Neural crest cell (in vitro differentiated cells): ENCODE data around the gene GNG7. TPM values are rescaled to one million over a fixed set of nuclear protein-coding genes. Genes with fewer than 3 reads are reported as not detected.

Experiments
- DNase-seq: peaks from one replicate; pipeline ENCODE4 v3.0.0; 2021; ENCODE audit warnings: low read depth, mixed read lengths, low spot score
- H3K27ac Mint-ChIP-seq: one replicate; pipeline ENCODE4 v1.8.0; 2021; ENCODE audit warnings: mild to moderate bottlenecking, mixed read lengths; ENCODE audit not compliant: unreplicated experiment
- H3K27me3 Mint-ChIP-seq: 2 replicates; pipeline ENCODE4 v1.8.0; 2021; ENCODE audit warnings: low read depth, mild to moderate bottlenecking, mixed read lengths
- H3K36me3 Mint-ChIP-seq: 2 replicates; pipeline ENCODE4 v1.8.0; 2021; ENCODE audit warnings: low read depth, mild to moderate bottlenecking, mixed read lengths
- H3K4me1 Mint-ChIP-seq: 2 replicates; pipeline ENCODE4 v1.8.0; 2021; ENCODE audit warnings: mixed read lengths
- H3K4me3 Mint-ChIP-seq: one replicate; pipeline ENCODE4 v1.8.0; 2021; ENCODE audit warnings: mild to moderate bottlenecking, mixed read lengths
- H3K9me3 Mint-ChIP-seq: 2 replicates; pipeline ENCODE4 v1.8.0; 2021; ENCODE audit warnings: mixed read lengths
- total RNA-seq: library from RNA; stranded (reverse); gene quantifications from 2 replicates; pipeline ENCODE4 v1.2.1, GENCODE V29; 2021
- TF ChIP-seq, protein P1 (sequence below): fragments of 200-600 bp; sonication (generic); conservative IDR thresholded peaks from 2 replicates; pipeline ENCODE4 v1.5.0; 2021; ENCODE audit warnings: antibody characterized with exemption, mild to moderate bottlenecking

The GNG7 gene
- total RNA-seq, 1 donor from 2014 or later, result 13.9 TPM

DNA sequence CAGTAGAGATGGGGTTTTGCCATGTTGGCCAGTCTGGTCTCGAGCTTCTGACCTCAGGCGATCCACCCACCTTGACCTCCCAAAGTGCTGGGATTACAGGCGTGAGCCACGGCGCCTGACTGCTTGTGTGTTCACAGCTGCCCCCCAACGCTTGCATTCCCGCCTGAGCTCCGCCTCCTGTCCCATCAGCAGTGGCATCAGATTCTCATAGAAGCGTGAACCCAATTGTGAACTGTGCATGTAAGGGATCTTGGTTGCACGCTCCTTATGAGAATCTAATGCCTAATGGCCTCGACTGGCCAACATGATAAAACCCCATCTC is 150.7 kb downstream of the GNG7 start:
- Mint-ChIP-seq H3K4me1 (peaks cover 28% of the 10 kb centered on the region), H3K27me3 (no peaks in the 10 kb centered on the region), H3K4me3 (no peak overlapping the region), H3K27ac (no peak overlapping the region), H3K36me3 (no peaks in the 10 kb centered on the region), H3K9me3 (no peaks in the 10 kb centered on the region)
- DNase-seq, result no peak
- TF ChIP-seq, protein P1, sequence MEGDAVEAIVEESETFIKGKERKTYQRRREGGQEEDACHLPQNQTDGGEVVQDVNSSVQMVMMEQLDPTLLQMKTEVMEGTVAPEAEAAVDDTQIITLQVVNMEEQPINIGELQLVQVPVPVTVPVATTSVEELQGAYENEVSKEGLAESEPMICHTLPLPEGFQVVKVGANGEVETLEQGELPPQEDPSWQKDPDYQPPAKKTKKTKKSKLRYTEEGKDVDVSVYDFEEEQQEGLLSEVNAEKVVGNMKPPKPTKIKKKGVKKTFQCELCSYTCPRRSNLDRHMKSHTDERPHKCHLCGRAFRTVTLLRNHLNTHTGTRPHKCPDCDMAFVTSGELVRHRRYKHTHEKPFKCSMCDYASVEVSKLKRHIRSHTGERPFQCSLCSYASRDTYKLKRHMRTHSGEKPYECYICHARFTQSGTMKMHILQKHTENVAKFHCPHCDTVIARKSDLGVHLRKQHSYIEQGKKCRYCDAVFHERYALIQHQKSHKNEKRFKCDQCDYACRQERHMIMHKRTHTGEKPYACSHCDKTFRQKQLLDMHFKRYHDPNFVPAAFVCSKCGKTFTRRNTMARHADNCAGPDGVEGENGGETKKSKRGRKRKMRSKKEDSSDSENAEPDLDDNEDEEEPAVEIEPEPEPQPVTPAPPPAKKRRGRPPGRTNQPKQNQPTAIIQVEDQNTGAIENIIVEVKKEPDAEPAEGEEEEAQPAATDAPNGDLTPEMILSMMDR, result no peak

DNA sequence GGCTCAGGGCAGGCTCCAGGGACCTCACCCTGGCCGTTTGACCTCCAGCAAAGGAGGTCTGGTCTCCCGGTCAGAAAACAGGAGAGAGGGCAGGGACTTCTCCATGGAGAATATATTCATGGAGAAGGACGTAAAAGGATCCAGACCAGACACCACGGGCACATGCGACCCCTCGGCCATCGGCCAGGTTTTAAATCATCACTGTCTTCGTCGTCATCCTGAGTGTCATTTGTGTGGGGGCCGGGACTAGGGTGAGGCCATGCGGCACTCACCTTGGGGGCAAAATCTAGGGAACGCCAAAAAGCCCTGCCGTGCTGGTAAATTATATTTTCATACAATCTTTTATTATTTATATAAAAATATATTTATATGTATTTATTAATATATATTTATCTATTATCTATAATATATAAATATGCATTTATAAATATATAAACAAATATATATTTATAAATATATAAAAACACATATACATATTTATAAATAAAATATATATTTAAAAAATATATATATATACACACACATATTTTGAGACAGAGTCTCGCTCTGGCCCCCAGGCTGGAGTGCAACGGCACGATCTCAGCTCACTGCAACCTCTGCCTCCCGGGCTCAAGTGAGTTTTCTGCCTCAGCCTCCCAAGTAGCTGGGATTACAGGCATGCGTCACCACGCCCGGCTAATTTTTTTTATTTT is 151.2 kb downstream of the GNG7 start:
- Mint-ChIP-seq H3K36me3 (no peaks in the 10 kb centered on the region), H3K27me3 (no peaks in the 10 kb centered on the region), H3K27ac (no peak overlapping the region), H3K4me3 (no peak overlapping the region), H3K4me1 (peaks cover 31% of the 10 kb centered on the region), H3K9me3 (no peaks in the 10 kb centered on the region)
- no peak for DNase-seq
- TF ChIP-seq, protein P1, result no peak

DNA sequence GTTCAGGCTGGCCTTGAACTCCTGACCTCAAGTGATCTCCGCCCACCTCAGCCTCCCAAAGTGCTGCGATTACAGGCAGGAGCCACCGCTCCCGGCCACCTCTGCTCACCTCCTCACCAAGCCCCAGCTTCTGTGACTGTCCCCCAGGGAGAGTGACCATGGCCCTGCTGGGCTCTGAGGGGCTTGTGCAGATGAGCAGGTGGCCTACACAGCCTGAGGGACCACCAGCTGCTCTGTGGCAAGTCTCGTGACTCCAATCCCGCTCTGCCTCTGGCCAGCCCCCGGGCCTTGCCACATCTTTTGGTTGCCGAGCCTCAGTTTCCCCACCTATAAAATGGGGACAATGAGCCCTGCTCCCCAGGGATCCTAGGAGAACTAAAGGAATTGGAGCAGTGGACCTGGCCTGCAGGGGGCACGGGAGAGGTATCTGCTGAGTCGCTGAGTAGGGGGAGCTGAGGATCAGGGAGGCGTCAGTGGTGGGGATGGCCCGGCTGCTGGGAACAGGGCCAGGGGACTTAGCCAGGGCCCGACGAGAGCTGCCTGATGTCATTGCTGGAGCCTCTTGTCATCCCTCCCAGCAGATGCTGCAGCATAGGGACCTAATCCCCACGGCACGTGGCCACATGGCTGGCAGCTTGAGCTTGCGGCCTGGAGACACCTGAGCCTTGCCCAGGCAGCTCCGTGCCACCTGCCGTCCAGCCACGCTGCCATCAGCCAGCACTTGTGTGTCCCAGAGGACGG is 151.9 kb downstream of the GNG7 start:
- TF ChIP-seq, protein P1, result no peak
- no peak for DNase-seq
- Mint-ChIP-seq H3K27me3 (no peaks in the 10 kb centered on the region), H3K4me1 (peaks cover 37% of the 10 kb centered on the region), H3K4me3 (no peak overlapping the region), H3K9me3 (no peaks in the 10 kb centered on the region), H3K36me3 (no peaks in the 10 kb centered on the region), H3K27ac (no peak overlapping the region)

DNA sequence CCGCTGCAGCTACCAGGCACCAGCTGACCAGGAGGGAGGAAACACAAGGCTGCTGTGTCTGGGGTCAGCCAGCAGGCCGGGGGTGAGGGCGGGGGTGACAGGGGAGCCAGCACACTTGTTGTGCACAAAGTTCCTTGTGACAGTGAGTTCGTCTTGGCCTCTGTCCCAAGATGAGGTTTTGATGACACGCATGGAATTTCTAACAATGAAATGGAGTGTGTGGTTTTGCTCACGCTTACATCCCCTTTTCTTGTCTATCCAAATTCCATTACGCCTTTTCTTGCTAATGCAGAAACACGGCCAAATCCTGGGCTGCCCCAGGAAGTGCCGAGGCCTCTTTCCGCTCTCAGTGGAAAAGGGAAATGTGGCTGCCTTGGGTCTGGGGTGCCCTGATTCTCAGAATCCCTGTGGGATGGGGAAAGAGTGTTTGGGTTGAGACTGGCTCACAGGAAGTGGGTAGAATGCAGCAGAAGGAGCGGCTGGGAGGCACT is 152.7 kb downstream of the GNG7 start:
- no peak for DNase-seq
- Mint-ChIP-seq H3K27ac (no peak overlapping the region), H3K36me3 (no peaks in the 10 kb centered on the region), H3K4me3 (no peak overlapping the region), H3K27me3 (no peaks in the 10 kb centered on the region), H3K9me3 (no peaks in the 10 kb centered on the region), H3K4me1 (peaks cover 30% of the 10 kb centered on the region)
- TF ChIP-seq, protein P1, result no peak

DNA sequence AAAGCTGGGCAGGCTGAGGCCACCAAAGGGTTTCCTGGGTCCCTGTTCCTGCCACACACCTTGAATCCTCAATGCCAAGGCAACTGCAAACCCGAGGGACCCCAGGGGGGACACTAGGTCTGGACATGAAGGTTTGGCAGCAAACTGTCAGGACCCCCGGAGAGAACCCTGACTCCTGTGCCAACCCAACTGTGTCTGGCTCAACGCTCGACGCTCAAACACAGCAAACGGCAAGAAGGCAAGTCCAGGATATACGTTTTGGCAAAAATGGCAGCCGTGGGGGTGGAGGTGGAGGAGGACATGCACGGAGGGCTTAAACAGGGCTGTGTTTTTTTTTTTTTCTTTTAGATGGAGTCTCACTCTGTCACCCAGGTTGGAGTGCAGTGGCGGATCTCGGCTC is 153.5 kb downstream of the GNG7 start:
- Mint-ChIP-seq H3K27me3 (no peaks in the 10 kb centered on the region), H3K36me3 (no peaks in the 10 kb centered on the region), H3K27ac (no peak overlapping the region), H3K4me1 (peaks cover 32% of the 10 kb centered on the region), H3K9me3 (no peaks in the 10 kb centered on the region), H3K4me3 (no peak overlapping the region)
- DNase-seq, result no peak
- TF ChIP-seq, protein P1, result no peak
